Renal pelvis (tissue), 4 donors: Measurements from ENCODE around the gene FNIP2. TPM values are rescaled to one million over a fixed set of nuclear protein-coding genes. Genes with fewer than 3 reads are reported as not detected.

Experiments
- DNase-seq: peaks from one replicate; pipeline ENCODE4 v3.0.0-alpha.2; 2013
- polyA plus RNA-seq, 3 donors: library from polyadenylated mRNA; unstranded; fragments of 120-200 nt; gene quantifications; one replicate each; pipeline ENCODE4 v1.2.1, GENCODE V29; 2013; ENCODE audit not compliant: insufficient read length in 3 of 3

FNIP2 gene
- polyA plus RNA-seq, 3 donors = 42.8 to 43.6 (median 43.0) TPM

GRCh38 chr4:158760866-158761265 lies 8.0 kb upstream of the FNIP2 start:
- DNase-seq = no peak

GRCh38 chr4:158762553-158762952 lies 6.3 kb upstream of the FNIP2 start:
- no peak for DNase-seq

GRCh38 chr4:158763462-158763861 lies 5.4 kb upstream of the FNIP2 start:
- DNase-seq = no peak

GRCh38 chr4:158766434-158767044 lies 2.3 kb upstream of the FNIP2 start:
- DNase-seq = no peak

- DNase-seq = no peak
Observed at GRCh38 chr4:158767451-158767850, 1.4 kb upstream of the FNIP2 start.

GRCh38 chr4:158769175-158769921 lies 522 bp downstream of the FNIP2 start:
- peak; percentile 22 for DNase-seq

GRCh38 chr4:158770671-158771070 lies 1.8 kb downstream of the FNIP2 start:
- no peak for DNase-seq

GRCh38 chr4:158771776-158772175 lies 3.0 kb downstream of the FNIP2 start:
- no peak for DNase-seq

- no peak for DNase-seq
Observed at GRCh38 chr4:158775091-158775651, 6.3 kb downstream of the FNIP2 start.

- no peak for DNase-seq
Observed at GRCh38 chr4:158776106-158776505, 7.3 kb downstream of the FNIP2 start.

- no peak for DNase-seq
Observed at GRCh38 chr4:158777423-158778155, 8.8 kb downstream of the FNIP2 start.

GRCh38 chr4:158778156-158778711 lies 9.4 kb downstream of the FNIP2 start:
- no peak for DNase-seq

- DNase-seq = no peak
Observed at GRCh38 chr4:158778712-158779111, 9.9 kb downstream of the FNIP2 start.

- no peak for DNase-seq
Observed at GRCh38 chr4:158781963-158782362, 13.1 kb downstream of the FNIP2 start.

GRCh38 chr4:158782551-158783360 lies 13.9 kb downstream of the FNIP2 start:
- no peak for DNase-seq

GRCh38 chr4:158783785-158784184 lies 15.0 kb downstream of the FNIP2 start:
- no peak for DNase-seq

- no peak for DNase-seq
Observed at GRCh38 chr4:158785718-158786117, 16.9 kb downstream of the FNIP2 start.

- no peak for DNase-seq
Observed at GRCh38 chr4:158786121-158786601, 17.3 kb downstream of the FNIP2 start.

- no peak for DNase-seq
Observed at GRCh38 chr4:158786955-158787354, 18.1 kb downstream of the FNIP2 start.

- no peak for DNase-seq
Observed at GRCh38 chr4:158787709-158788475, 19.1 kb downstream of the FNIP2 start.
